Fibroblast of skin of right quadriceps (primary cell): Measurements from ENCODE around the gene PHETA2.
"Not testable (repeated sequence)": the region's sequence is repeated elsewhere in the genome, so short reads cannot be mapped to it uniquely, and the experiment has no call there.

ENCODE experiments used
- DNase-seq: peaks from one replicate; pipeline ENCODE4 v3.0.0-alpha.2; 2013

PHETA2 gene

GRCh38 chr22:42111798-42112197, 37.8 kb downstream of the PHETA2 start:
- no peak for DNase-seq

DNA sequence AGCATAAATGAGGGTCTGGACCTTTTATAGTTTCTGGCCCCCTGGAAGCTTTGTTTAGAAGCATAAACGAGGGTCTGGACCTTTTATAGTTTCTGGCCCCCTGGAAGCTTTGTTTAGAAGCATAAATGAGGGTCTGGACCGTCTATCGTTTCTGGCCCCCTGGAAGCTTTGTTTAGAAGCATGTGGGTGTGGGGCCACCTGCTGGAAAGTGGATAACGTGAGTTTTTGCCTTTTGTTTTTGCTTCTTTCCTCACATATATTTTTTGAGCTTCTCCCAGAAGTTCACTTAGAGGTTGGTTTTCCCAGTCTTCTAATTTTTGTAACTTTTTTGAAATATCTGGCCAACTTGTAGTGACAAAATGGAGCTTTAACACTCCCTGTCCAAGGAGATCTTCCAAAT, 38.7 kb downstream of the PHETA2 start:
- not testable (repeated sequence) for DNase-seq

DNA sequence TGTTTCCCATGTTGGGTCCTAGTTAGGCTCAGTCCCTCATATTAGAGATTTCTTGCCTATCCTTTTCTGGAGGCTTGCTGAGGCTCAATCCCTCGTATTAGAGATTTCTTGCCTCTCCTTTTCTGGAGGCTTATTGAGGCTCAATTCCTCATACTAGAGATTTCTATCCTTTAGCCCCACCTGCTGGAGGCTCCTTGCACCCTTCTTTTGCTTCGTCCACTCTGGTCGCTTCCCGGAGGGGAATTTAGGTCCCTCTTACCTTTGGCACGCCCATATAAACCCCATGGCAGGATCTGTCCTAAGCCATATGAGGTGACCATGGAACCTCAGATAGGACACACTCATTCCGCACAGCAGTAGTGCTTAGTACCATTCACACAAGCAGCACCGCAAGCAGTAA, 40.7 kb downstream of the PHETA2 start:
- DNase-seq: no peak

- DNase-seq: not testable (repeated sequence)
Measured at GRCh38 chr22:42115420-42115830, 41.4 kb downstream of the PHETA2 start.

DNA sequence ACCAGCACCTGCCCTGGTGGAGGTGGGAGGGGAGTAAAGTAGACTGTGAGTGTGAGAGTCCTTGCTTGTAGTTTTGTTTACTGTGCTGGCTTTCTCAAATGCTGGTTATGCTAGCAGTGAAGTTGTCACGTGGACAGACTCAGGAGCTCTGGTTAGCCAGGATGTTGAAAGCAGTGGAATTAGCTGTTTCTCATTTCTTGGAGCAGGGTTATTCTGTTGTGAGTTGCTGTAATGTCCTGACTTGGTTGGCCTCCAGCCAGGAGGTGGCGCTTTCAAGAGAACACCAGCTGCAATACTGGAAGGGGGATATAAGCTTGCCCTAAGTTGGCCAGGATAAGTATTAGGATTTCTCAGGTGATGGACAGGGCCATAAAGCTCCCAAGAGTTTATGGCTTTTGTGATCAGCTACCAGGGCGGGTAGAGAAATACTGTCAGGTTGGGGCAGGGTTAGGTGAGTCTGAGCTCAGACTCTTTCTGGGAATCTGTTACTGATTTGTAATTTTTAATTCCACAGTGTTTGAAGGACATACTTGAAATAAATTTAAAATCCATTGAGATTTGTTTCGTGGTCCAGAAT, 42.9 kb downstream of the PHETA2 start:
- no peak for DNase-seq

DNA sequence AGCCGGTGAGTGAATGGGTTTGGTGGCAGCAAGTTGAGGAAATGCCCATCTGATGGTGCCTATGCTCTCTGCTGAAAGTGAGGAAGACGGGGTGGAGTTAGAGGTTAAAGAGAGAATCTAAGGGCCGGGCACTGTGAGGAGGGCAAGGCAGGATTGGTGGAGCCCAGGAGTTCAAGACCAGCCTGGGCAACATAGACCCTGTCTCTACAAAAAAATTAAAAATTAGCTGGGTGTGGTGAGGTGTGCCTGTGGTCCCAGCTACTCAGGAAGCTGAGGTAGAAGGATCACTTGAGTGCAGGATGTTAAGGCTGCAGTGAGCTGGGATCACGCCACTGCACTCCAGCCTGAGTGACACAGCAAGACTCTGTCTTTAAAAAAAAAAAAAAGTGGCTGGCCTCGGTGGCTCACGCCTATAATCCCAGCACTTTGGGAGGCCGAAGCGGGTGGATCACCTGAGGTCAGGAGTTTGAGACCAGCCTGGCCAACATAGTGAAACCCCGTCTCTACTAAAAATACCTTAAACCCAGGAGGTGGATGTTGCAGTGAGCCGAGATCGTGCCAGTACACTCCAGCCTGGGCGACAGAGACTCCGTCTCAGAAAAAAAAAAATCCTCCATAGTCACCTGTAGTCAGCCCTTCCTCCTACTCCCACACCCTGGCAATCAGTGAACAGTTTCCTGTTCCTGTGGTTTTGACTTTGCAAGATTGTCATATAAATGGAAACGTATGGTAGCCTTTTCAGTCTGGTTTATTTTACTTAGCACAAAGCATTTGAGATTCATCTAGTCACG, 46.4 kb downstream of the PHETA2 start:
- DNase-seq: not testable (repeated sequence)

DNA sequence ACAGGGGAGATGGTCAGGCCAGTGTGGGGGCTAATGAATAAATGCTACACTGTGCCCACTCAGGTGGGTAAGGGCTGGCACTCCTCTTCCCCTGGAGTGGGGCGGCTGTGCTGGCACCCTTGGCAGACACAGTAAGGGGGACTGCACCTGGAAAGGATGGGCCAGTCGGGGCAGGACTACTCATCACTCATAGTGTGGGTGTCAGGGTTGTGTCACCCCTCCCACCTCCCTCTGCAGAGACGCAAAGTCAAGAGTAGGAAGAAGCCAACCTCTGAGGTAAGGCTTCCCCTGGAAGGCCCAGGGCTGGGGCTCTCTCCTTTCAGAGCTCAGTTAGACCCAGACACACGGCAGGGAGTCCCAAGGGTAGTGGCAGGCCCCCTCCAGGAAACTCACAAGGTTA, 49.5 kb downstream of the PHETA2 start:
- not testable (repeated sequence) for DNase-seq

- no peak for DNase-seq
Measured at GRCh38 chr22:42127606-42128005, 53.6 kb downstream of the PHETA2 start.

- not testable (repeated sequence) for DNase-seq
Measured at GRCh38 chr22:42128007-42128406, 54.0 kb downstream of the PHETA2 start.
